ENCODE measurements around the gene GPR17. TPM values are rescaled to one million over a fixed set of nuclear protein-coding genes. Genes with fewer than 3 reads are reported as not detected.

GPR17 gene
- total and polyA plus RNA-seq, 8 donors: 0.35 to 1.9 TPM; not detected in 6

DNA sequence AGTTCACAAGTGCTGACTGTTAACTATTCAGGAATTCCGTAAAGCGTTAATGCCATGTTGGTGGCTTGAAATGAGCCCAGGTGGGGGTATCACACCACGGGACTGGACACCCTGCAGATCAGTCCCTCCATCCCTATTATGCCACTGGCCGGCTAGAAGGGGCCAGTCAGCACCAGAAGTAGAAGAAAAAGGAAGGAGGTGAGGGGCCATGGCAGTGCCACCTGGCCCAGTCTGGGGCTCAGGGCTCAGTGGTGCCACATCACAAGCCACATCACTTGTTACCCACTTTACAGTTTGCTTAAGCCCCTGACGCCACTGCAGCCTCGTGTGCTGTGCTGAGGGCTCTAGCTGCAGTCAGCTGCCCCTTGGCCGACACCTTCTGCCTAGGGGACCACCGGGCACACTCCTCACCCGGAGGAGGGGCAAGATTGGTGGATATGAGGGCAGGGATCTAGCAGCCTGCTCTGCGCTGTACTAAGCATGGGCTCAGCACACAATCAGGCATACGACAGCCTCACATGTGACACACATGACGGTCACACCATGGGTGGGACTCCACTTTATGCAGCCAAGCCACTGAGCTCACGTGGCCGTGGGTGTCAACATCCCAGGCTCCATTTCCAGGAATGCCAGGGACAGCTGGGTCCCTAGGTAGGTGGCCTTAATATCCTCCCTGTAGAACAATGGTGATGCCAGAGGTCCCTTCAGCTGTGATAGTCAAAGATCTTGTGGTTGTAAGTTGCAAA is 25.8 kb downstream of the GPR17 start:
- no peak for FAIRE-seq
- Histone ChIP-seq H3K4me1 (peaks cover 0 to 8% (median 0%) of the 10 kb centered on the region in 3 donors), H3K27ac (no peak overlapping the region), H3K4me3 (no peak overlapping the region), H3K36me3 (no peaks in the 10 kb centered on the region), H3K9me3 (no peaks in the 10 kb centered on the region), H3K27me3 (no peaks in the 10 kb centered on the region)
- intact Hi-C loops (cut with DNase I): no loop called here
- no peak for DNase-seq
- WGBS, 2 donors: 62 to 78% methylated on average over 14 of the region's 14 CpGs
- no peak for ATAC-seq
- TF ChIP-seq, protein P1, sequence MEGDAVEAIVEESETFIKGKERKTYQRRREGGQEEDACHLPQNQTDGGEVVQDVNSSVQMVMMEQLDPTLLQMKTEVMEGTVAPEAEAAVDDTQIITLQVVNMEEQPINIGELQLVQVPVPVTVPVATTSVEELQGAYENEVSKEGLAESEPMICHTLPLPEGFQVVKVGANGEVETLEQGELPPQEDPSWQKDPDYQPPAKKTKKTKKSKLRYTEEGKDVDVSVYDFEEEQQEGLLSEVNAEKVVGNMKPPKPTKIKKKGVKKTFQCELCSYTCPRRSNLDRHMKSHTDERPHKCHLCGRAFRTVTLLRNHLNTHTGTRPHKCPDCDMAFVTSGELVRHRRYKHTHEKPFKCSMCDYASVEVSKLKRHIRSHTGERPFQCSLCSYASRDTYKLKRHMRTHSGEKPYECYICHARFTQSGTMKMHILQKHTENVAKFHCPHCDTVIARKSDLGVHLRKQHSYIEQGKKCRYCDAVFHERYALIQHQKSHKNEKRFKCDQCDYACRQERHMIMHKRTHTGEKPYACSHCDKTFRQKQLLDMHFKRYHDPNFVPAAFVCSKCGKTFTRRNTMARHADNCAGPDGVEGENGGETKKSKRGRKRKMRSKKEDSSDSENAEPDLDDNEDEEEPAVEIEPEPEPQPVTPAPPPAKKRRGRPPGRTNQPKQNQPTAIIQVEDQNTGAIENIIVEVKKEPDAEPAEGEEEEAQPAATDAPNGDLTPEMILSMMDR (IDR thresholded peaks at IDR 0.05): no peak

DNA sequence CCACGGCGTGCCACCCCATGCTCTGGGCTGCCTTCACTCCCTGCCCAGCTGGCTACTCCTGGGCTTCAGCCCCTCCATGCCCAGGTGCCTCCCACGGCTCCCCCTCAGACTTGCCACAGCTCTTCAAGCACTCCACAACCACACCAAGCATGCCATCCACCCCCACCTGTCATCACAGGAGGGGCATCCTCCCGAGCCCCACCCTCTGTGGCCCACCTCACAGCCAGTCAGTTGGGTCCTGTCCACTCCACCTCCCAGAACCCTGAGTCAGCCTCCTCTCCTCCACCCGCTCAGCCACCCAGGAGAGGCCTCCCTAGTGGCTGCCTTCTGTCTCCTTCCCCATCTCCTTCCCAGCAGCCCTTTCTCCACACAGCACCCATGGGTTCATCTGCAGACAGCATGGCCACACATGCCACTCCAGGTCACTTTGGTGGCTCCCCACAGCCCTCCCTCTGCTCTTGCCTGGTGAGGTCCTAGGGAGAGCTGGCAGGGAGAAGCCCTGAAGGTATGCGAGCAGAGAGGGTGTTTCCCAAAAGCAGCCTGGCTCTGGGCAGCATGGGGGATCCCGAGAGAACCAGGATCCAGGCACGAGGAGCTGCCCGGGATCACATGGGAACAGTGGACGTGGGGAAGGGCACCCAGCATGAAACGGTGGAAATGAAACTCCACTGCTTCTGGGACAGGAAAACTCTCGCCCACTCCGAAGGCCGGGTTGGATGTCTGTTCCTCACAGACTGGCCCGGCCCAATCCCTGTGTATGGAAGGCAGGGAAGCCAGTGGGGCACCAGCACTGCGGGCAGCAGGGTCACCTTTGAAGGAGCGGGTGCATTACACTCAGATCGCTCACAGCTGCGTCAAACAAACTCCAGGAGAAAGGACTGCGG is 26.6 kb downstream of the GPR17 start:
- ATAC-seq (no peak), DNase-seq (no peak), FAIRE-seq (no peak)
- TF ChIP-seq, protein P1 (IDR thresholded peaks at IDR 0.05): no peak
- Histone ChIP-seq H3K9me3 (no peaks in the 10 kb centered on the region), H3K4me3 (no peak overlapping the region), H3K4me1 (peaks cover 0 to 8% (median 0%) of the 10 kb centered on the region in 3 donors), H3K27ac (no peak overlapping the region), H3K36me3 (no peaks in the 10 kb centered on the region), H3K27me3 (no peaks in the 10 kb centered on the region)
- intact Hi-C loops (cut with DNase I): no loop called here
- 76 to 79% methylated on average over 20 of the region's 20 CpGs for WGBS, 2 donors

DNA sequence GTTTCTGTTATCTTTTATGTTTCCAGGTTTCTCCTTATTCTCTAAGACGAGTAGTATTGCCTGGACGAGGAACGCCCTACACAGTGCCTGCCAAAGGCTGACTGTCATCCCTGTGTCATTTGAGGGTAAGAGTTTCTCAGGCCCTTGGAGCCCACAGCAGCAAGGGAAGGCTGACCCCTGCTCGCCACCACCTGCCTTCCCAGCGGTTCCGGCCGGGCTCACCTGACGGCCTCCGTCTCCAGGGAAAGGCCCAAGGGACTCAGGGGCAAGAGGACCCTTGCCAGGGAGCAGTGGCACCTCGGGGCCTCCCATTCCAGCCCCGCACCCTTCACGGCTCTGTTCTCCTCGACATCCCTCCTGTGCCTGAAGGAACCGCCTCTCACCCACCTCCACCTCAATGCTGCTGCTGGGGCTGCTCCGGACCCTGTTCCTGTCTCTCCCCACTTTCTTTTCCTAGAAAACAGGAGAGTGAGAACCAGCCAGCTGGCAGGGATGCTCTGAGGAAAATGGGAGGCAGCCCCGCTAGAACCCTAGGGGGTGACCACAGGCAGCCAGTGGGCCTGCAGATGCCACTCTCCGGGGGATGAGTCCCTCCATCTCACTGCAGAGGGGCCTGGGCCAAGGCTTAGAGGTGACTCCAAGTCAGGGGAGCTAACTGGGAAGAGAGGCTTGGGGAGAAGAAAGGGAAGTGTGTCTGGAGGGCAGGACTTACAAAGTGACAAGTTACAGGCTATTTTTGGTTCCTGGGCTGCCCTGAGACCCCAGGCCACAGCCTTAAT is 27.5 kb downstream of the GPR17 start:
- FAIRE-seq (no peak), DNase-seq (no peak), ATAC-seq (no peak)
- peak overlapping the region in 1 of 4 donors; percentile 58 for H3K4me3 ChIP-seq
- no peaks in the 10 kb centered on the region for H3K27me3 ChIP-seq
- H3K9me3 ChIP-seq: no peaks in the 10 kb centered on the region
- H3K4me1 ChIP-seq: peaks cover 0 to 8% (median 0%) of the 10 kb centered on the region in 3 donors
- no peak overlapping the region for H3K27ac ChIP-seq
- WGBS, 2 donors: 86% methylated on average over 16 to 17 of the region's 17 CpGs
- intact Hi-C loops (cut with DNase I): no loop called here
- H3K36me3 ChIP-seq: no peaks in the 10 kb centered on the region
- TF ChIP-seq, protein P1 (IDR thresholded peaks at IDR 0.05): no peak

DNA sequence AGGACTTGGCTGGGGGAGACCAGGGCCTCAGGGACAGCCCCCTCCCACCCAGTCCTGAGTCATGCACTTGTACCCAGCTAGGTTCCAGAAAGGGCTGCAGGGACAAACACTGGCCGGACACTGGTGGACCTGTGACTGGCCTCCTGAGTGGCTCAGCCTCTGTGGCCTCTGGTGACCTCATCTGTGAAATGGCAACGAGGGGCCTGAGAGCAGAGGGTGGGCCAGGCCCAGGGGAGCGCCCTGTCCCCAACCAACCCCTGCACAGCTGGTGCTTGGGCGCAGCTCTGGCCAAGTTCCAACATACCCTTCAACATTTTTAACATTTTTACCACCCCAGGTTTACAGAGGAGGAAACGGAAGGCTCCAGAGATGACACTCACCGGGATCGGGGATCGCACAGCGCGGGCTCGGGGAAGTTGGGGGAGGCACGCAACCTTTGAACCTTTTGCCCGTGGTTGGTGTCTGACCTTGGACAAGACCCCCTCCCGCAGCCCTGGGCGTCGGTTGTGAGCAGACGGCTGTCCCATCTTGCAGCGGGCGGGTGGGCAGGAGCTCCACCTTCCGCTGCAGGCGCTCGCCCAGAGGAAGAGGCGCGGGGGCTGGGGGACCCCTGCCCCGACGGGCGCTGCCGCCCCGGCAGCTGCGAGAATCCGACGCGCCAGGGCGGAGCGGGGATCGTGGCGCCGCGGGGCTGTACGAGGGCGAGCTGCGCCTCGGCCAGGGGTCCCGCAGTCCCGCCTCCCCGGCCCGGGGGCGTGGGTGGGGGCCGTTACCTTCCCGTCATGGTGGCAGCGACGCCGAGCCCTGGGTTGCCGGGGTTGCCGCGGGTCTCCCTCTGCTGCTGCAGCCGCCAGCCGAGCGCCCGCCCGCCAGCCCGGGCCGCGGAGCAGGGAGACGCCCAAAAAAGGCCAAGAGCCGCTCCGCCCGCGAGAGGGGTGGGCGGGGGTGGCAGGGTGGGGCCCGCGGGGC is 28.6 kb downstream of the GPR17 start:
- WGBS, 2 donors: 13 to 17% methylated on average over 55 to 72 of the region's 72 CpGs

More for the DNA sequence above, 28.6 kb downstream of the GPR17 start:
- DNase-seq: peak in 2 of 6 donors; percentile 73 to 75
- H3K27ac ChIP-seq: no peak overlapping the region
- TF ChIP-seq, protein P1 (IDR thresholded peaks at IDR 0.05): no peak
- H3K9me3 ChIP-seq: no peaks in the 10 kb centered on the region
- H3K4me3 ChIP-seq: peak overlapping the region in 3 of 4 donors; percentile 26 to 58 (median 51)
- no peaks in the 10 kb centered on the region for H3K36me3 ChIP-seq
- ATAC-seq: peak; percentile 55 to 67 (median 66)
- intact Hi-C loops (cut with DNase I): no loop called here
- no peak for FAIRE-seq
- H3K27me3 ChIP-seq: no peaks in the 10 kb centered on the region
- H3K4me1 ChIP-seq: peaks cover 0 to 8% (median 0%) of the 10 kb centered on the region in 3 donors
